ENCODE results near the gene FYB1. TPM values are rescaled to one million over a fixed set of nuclear protein-coding genes. Genes with fewer than 3 reads are reported as not detected.
"Not testable (repeated sequence)": the region's sequence is repeated elsewhere in the genome, so short reads cannot be mapped to it uniquely, and the experiment has no call there.

FYB1 gene
- polyA plus RNA-seq, 1 experiment = 0.01 TPM

DNA sequence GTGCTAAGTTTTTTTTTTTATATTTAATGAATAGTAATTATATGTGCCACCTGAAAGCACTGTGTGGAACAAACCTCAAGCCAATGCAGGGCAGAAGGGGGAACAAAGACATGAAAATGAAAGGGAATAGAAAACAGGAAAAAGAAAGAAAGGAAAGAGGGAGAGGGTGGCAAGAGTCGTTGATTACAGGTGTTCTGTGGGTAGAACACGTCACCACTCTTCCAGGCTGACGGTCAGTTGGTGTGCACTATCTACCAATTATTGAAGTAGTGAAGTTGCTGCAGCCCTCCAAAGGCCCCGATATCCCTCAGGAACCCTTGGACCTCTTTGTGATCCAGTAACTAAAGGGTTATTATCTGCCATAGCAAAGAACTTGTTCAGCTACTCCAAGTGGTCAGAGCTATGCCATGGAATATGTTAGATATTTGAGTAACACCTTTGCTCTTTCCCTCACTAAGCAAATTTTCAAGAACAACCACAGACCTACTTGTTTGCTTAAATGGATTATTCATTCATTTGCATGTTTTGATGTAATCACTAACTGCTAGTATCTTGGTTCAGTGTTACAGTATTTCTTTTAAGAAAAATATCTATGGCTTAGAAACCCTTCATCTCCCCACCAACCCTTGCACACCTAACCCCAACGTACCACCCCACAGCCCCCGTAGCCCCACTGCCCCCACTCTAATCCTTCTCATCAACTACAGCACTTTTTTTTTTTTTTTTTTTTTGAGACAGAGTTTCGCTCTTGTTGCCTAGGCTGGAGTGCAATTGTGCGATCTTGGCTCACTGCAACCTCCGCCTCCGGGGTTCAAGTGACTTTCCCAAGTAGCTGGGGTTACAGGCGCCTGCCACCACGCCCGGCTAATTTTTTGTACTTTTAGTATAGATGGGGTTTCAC is 31.3 kb downstream of the FYB1 start:
- no peak overlapping the region for H3K27ac ChIP-seq (ENCODE audit: low read depth, low read length)
- H3K4me3 ChIP-seq (ENCODE audit: low read depth, low read length) = no peak overlapping the region
- DNase-seq (ENCODE audit: low read depth, low spot score) = no peak
- TF ChIP-seq, protein P1, sequence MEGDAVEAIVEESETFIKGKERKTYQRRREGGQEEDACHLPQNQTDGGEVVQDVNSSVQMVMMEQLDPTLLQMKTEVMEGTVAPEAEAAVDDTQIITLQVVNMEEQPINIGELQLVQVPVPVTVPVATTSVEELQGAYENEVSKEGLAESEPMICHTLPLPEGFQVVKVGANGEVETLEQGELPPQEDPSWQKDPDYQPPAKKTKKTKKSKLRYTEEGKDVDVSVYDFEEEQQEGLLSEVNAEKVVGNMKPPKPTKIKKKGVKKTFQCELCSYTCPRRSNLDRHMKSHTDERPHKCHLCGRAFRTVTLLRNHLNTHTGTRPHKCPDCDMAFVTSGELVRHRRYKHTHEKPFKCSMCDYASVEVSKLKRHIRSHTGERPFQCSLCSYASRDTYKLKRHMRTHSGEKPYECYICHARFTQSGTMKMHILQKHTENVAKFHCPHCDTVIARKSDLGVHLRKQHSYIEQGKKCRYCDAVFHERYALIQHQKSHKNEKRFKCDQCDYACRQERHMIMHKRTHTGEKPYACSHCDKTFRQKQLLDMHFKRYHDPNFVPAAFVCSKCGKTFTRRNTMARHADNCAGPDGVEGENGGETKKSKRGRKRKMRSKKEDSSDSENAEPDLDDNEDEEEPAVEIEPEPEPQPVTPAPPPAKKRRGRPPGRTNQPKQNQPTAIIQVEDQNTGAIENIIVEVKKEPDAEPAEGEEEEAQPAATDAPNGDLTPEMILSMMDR (IDR thresholded peaks at IDR 0.05; ENCODE audit: low read depth, low read length) = no peak
- ChIA-PET POLR2A (no interaction called here), CTCF (interaction anchor here (0.7 to 1.7 kb wide), 5 partner anchors 29 to 356 kb away, joined by 3 to 9 read pairs (median 6); no protein-coding TSS in a partner anchor)
- no peaks in the 10 kb centered on the region for H3K27me3 ChIP-seq (ENCODE audit: control insufficient read depth, insufficient read depth, low read length)
- no peaks in the 10 kb centered on the region for H3K9me3 ChIP-seq (ENCODE audit: control insufficient read depth, insufficient read depth, low read length)

DNA sequence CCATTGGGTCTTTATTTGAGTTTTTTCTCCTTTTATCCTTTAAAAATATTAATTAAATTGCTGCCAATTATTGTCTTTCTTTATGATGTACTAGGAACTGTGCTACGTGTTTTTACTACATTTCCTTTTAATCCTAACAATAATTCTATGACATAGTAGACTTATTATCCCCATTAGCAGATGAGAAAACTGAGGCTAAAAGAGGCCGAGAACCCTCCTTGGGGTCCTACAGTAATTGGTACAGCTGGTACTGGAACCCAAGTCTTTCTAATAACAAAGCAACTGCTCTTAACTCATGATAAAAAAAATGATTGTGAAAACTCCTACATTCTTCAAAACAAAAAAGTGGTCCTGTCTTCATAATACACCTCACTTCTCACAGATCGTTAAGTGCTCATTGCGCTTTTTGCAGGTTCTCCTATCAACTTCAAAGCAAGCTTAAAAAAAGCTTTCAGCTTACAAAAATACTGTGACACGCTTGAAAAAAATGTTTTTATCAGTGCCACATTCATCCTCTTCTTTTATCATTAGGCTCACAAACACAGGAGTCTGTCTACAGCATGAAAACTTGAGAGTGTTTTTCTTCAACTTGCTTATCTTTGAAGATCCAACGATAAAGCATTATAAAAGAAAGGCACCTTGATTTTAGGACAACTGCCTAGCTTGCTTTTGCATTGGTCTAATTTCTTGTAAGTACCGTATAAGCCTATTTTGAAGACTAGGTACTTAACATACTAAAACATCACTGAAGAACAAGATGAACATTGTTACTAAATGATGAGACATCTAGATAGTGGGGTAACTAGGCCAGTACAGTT is 32.4 kb downstream of the FYB1 start:
- ChIA-PET POLR2A (no interaction called here), CTCF (interaction anchor here (0.8 to 1.9 kb wide), 2 partner anchors 30 to 31 kb away, joined by 3 to 10 read pairs; no protein-coding TSS in a partner anchor)
- Histone ChIP-seq H3K4me3 (ENCODE audit: low read depth, low read length) (no peak overlapping the region), H3K27ac (ENCODE audit: low read depth, low read length) (no peak overlapping the region), H3K27me3 (ENCODE audit: control insufficient read depth, insufficient read depth, low read length) (no peaks in the 10 kb centered on the region), H3K9me3 (ENCODE audit: control insufficient read depth, insufficient read depth, low read length) (no peaks in the 10 kb centered on the region)
- no peak for DNase-seq (ENCODE audit: low read depth, low spot score)
- TF ChIP-seq, protein P1 (IDR thresholded peaks at IDR 0.05; ENCODE audit: low read depth, low read length) = no peak

DNA sequence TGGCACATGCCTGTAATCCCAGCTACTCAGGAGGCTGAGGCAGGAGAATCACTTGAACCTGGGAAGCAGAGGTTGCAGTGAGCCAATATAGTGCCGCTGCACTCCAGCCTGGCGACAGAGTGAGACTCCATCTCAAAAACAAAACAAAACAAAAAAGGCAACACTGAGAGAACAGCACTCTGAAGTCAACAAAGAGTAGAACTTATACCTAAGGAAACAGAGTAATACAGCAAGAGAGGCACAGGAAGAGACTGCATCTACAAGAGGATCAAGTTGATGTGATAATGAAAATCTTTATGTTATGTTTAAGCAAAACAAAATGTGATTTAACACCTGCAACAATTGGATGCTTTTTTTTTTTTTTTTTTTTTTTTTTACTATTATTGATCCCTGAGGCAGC is 33.1 kb downstream of the FYB1 start:
- H3K4me3 ChIP-seq (ENCODE audit: low read depth, low read length) = no peak overlapping the region
- TF ChIP-seq, protein P1 (IDR thresholded peaks at IDR 0.05; ENCODE audit: low read depth, low read length) = no peak
- POLR2A ChIA-PET = no interaction called here
- no peak for DNase-seq (ENCODE audit: low read depth, low spot score)
- no peaks in the 10 kb centered on the region for H3K27me3 ChIP-seq (ENCODE audit: control insufficient read depth, insufficient read depth, low read length)
- CTCF ChIA-PET = interaction anchor here (1.9 kb wide), 1 partner anchor 32 kb away, joined by 10 read pairs; no protein-coding TSS in a partner anchor
- H3K27ac ChIP-seq (ENCODE audit: low read depth, low read length) = no peak overlapping the region
- no peaks in the 10 kb centered on the region for H3K9me3 ChIP-seq (ENCODE audit: control insufficient read depth, insufficient read depth, low read length)

DNA sequence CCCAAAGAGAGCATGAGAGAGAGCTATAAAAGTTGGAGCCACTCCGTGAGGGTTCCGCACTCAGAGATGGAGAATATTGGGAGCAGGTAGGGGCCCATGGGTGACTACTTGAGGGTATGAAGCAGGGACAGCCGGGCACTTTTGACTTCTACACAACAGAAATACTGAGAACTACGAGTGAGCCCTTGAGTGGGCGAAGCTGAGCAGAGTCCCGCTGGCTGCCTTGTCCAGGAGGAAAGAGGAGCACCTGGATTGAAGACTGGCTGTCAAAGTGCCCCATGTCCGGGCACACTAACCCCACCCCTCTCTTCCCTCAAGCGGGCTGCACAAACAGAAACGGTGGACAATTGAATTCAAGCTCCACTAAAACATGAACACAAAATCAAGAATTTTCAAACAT is 33.6 kb downstream of the FYB1 start:
- no peak overlapping the region for H3K27ac ChIP-seq (ENCODE audit: low read depth, low read length)
- no peaks in the 10 kb centered on the region for H3K27me3 ChIP-seq (ENCODE audit: control insufficient read depth, insufficient read depth, low read length)
- TF ChIP-seq, protein P1 (IDR thresholded peaks at IDR 0.05; ENCODE audit: low read depth, low read length) = no peak
- ChIA-PET POLR2A (no interaction called here), CTCF (interaction anchor here (1.9 kb wide), 1 partner anchor 32 kb away, joined by 10 read pairs; no protein-coding TSS in a partner anchor)
- H3K4me3 ChIP-seq (ENCODE audit: low read depth, low read length) = no peak overlapping the region
- H3K9me3 ChIP-seq (ENCODE audit: control insufficient read depth, insufficient read depth, low read length) = no peaks in the 10 kb centered on the region
- no peak for DNase-seq (ENCODE audit: low read depth, low spot score)

DNA sequence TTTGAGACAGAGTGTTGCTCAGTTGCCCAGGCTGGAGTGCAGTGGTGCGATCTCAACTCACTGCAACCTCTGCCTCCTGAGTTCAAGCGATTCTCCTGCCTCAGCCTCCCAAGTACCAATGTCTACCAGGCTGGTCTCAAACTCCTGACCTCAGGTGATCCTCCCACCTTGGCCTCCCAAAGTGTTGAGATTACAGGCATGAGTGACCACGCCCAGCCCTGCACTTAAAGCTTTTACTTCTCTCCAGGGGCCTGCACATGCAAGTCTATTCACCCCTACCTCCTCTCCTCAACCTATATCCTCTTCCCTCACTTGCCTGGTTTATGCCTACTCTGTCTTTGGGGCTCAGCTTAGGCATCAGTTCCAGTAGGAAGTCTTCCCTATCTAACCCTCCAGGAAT is 39.8 kb downstream of the FYB1 start:
- DNase-seq (ENCODE audit: low read depth, low spot score); H3K27me3 ChIP-seq (ENCODE audit: control insufficient read depth, insufficient read depth, low read length); H3K9me3 ChIP-seq (ENCODE audit: control insufficient read depth, insufficient read depth, low read length); POLR2A ChIA-PET; H3K27ac ChIP-seq (ENCODE audit: low read depth, low read length); H3K4me3 ChIP-seq (ENCODE audit: low read depth, low read length): not testable (repeated sequence)
- CTCF ChIA-PET = interaction anchor here (1.0 kb wide), 1 partner anchor 38 kb away, joined by 5 read pairs; no protein-coding TSS in a partner anchor

All from AG04450 (cell line).